SK-N-SH (cell line): Measurements from ENCODE around the gene AHDC1. TPM values are rescaled to one million over a fixed set of nuclear protein-coding genes. Genes with fewer than 3 reads are reported as not detected.

Source experiments
- CTCF ChIA-PET: fragments of 300-600, 350-600 bp; formaldehyde crosslinking; extraction: SDS; loops from one replicate; lab custom pipeline; 2021; lab: Yijun Ruan, JAX
- POLR2A ChIA-PET: fragments of 350-600 bp; sonication (Branson Sonifier 250); formaldehyde crosslinking; extraction: SDS; loops from one replicate; lab custom pipeline; 2020; ENCODE audit warnings: antibody characterized with exemption, inconsistent platforms; lab: Yijun Ruan, JAX
- DNase-seq: peaks from one replicate; pipeline ENCODE4 v3.0.0; 2012
- H2AFZ ChIP-seq: fragments of 200-600 bp; sonication (generic); 2 replicates; pipeline ENCODE4 v1.8.1; 2016; ENCODE audit warnings: antibody characterized with exemption, mild to moderate bottlenecking, low read depth
- H3F3A ChIP-seq: fragments of 200-600 bp; sonication (generic); replicated peaks from 2 replicates; pipeline ENCODE3; 2016; ENCODE audit warnings: antibody characterized with exemption, mild to moderate bottlenecking; ENCODE audit not compliant: insufficient read depth
- H3K27ac ChIP-seq, 2 experiments: fragments of 200-500 bp in 1 of 2; fragments of 200-600 bp in 1 of 2; sonication (Bioruptor generic) in 1 of 2; sonication (generic), shearing (Covaris generic) in 1 of 2; 2 replicates each; pipeline versions ENCODE4 v1.5.1 to v1.6.1; 2014 to 2016; ENCODE audit warnings: low read depth in 2 of 2, inconsistent platforms in 1 of 2, low read length in 1 of 2, mild to moderate bottlenecking in 1 of 2, mixed read lengths in 1 of 2
- H3K27me3 ChIP-seq: fragments of 200-600 bp; sonication (generic), shearing (Covaris generic); 2 replicates; pipeline ENCODE4 v1.6.1; 2016; ENCODE audit warnings: mixed run types; ENCODE audit not compliant: insufficient read depth
- H3K36me3 ChIP-seq, 2 experiments: fragments of 200-500 bp in 1 of 2; fragments of 200-600 bp in 1 of 2; sonication (Bioruptor generic) in 1 of 2; sonication (generic) in 1 of 2; replicated peaks in 1 of 2; 2 replicates each; pipeline versions ENCODE3 to v1.5.1; 2014 to 2016; ENCODE audit warnings: low read length in 1 of 2, mild to moderate bottlenecking in 1 of 2; ENCODE audit not compliant: insufficient read depth in 2 of 2, control insufficient read depth in 1 of 2
- H3K4me1 ChIP-seq, 2 experiments: fragments of 200-500 bp in 1 of 2; fragments of 200-600 bp in 1 of 2; sonication (Bioruptor generic) in 1 of 2; sonication (generic), shearing (Covaris generic) in 1 of 2; 2 replicates each; pipeline versions ENCODE4 v1.5.1 to v1.6.1; 2014 to 2016; ENCODE audit warnings: low read depth in 1 of 2, low read length in 1 of 2, mixed run types in 1 of 2; ENCODE audit not compliant: insufficient read depth in 2 of 2, control insufficient read depth in 1 of 2
- H3K4me2 ChIP-seq: fragments of 200-600 bp; sonication (generic), shearing (Covaris generic); 2 replicates; pipeline ENCODE4 v1.6.1; 2017; ENCODE audit warnings: mixed run types
- H3K4me3 ChIP-seq, 2 experiments: fragments of 200-500 bp in 1 of 2; fragments of 200-600 bp in 1 of 2; sonication (Bioruptor generic) in 1 of 2; sonication (generic), shearing (Covaris generic) in 1 of 2; 2 replicates each; pipeline versions ENCODE4 v1.5.1 to v1.8.1; 2014 to 2016; ENCODE audit warnings: low read depth in 2 of 2, inconsistent platforms in 1 of 2, low read length in 1 of 2, mild to moderate bottlenecking in 1 of 2, mixed read lengths in 1 of 2, moderate library complexity in 1 of 2
- H3K79me2 ChIP-seq: fragments of 200-600 bp; sonication (generic); 2 replicates; pipeline ENCODE4 v1.8.1; 2017; ENCODE audit warnings: mild to moderate bottlenecking; ENCODE audit not compliant: insufficient read depth
- H3K9ac ChIP-seq: fragments of 200-600 bp; sonication (generic); 2 replicates; pipeline ENCODE4 v1.6.1; 2017; ENCODE audit warnings: mixed run types
- H3K9me2 ChIP-seq: fragments of 200-600 bp; sonication (generic); 2 replicates; pipeline ENCODE4 v1.6.1; 2017; ENCODE audit warnings: mixed run types
- H3K9me3 ChIP-seq: fragments of 200-600 bp; sonication (generic); 2 replicates; pipeline ENCODE4 v1.6.1; 2017; ENCODE audit warnings: mixed run types, mild to moderate bottlenecking, moderate library complexity
- H4K20me1 ChIP-seq: fragments of 200-600 bp; sonication (generic); 2 replicates; pipeline ENCODE4 v1.6.1; 2017; ENCODE audit warnings: mild to moderate bottlenecking, mixed run types; ENCODE audit not compliant: insufficient read depth
- ELF1 ChIP-seq: IDR thresholded peaks from 2 replicates; pipeline ENCODE4 v1.4.0; 2012
- EP300 ChIP-seq, 2 experiments: IDR thresholded peaks; 2 replicates each; pipeline versions ENCODE4 v1.4.0 to v1.6.1; 2012; ENCODE audit warnings: borderline replicate concordance in 1 of 2, low read depth in 1 of 2, low read length in 1 of 2
- EZH2phosphoT487 ChIP-seq: fragments of 200-600 bp; sonication (generic); IDR thresholded peaks from 2 replicates; pipeline ENCODE4 v1.6.1; 2017; ENCODE audit warnings: low read depth, mixed run types, mild to moderate bottlenecking, antibody characterized with exemption, moderate library complexity, borderline replicate concordance
- FOXM1 ChIP-seq: IDR thresholded peaks from 2 replicates; pipeline ENCODE4 v1.4.0; 2012; ENCODE audit warnings: low read depth, mild to moderate bottlenecking
- JUND ChIP-seq: IDR thresholded peaks from 2 replicates; pipeline ENCODE4 v1.4.0; 2012
- NRF1 ChIP-seq: IDR thresholded peaks from 2 replicates; pipeline ENCODE4 v1.6.1; 2012; ENCODE audit warnings: low read depth, mild to moderate bottlenecking, low read length
- PBX3 ChIP-seq: IDR thresholded peaks from 2 replicates; pipeline ENCODE4; 2012
- RFX5 ChIP-seq: IDR thresholded peaks from 2 replicates; pipeline ENCODE4 v1.6.1; 2012; ENCODE audit warnings: mild to moderate bottlenecking, improper control_type of control experiment, low read length
- RXRA ChIP-seq: IDR thresholded peaks from 2 replicates; pipeline ENCODE4 v1.4.0; 2012; ENCODE audit warnings: low read depth, mild to moderate bottlenecking, borderline replicate concordance
- SIN3A ChIP-seq: IDR thresholded peaks from 2 replicates; pipeline ENCODE4 v1.6.1; 2012; ENCODE audit warnings: low read depth, mild to moderate bottlenecking, low read length, moderate library complexity, borderline replicate concordance
- TAF1 ChIP-seq: IDR thresholded peaks from 2 replicates; pipeline ENCODE4 v1.6.1; 2012; ENCODE audit warnings: low read depth, mild to moderate bottlenecking, low read length, moderate library complexity, borderline replicate concordance
- TCF12 ChIP-seq: IDR thresholded peaks from 2 replicates; pipeline ENCODE4 v1.4.0; 2012
- TEAD4 ChIP-seq: IDR thresholded peaks from 2 replicates; pipeline ENCODE4 v1.4.0; 2012; ENCODE audit warnings: mild to moderate bottlenecking, borderline replicate concordance; ENCODE audit not compliant: insufficient read depth
- USF1 ChIP-seq: IDR thresholded peaks from 2 replicates; pipeline ENCODE4 v1.4.0; 2012; ENCODE audit warnings: low read depth, borderline replicate concordance
- YY1 ChIP-seq: IDR thresholded peaks from 2 replicates; pipeline ENCODE4 v1.4.0; 2012; ENCODE audit warnings: low read depth, mild to moderate bottlenecking
- WGBS: methylation state at CpG from one replicate; pipeline ENCODE4 v1.1.6; 2017; ENCODE audit warnings: low lambda C conversion rate; 5-methylcytosine and 5-hydroxymethylcytosine counted together
- polyA plus RNA-seq, 3 experiments: library from polyadenylated mRNA; depleted of rRNA; stranded (reverse); fragments of >200 nt; gene quantifications; 2 replicates each; pipeline ENCODE4 v1.2.3, GENCODE V29; 2012
- TF ChIP-seq, protein P1 (sequence below): IDR thresholded peaks from 2 replicates; pipeline ENCODE4 v1.4.0; 2012; ENCODE audit warnings: low read depth, borderline replicate concordance
- TF ChIP-seq, protein P2 (sequence below): IDR thresholded peaks from 2 replicates; pipeline ENCODE4 v1.6.1; 2012; ENCODE audit warnings: mild to moderate bottlenecking, low read depth, low read length, moderate library complexity
- TF ChIP-seq, protein P3 (sequence below): IDR thresholded peaks from 2 replicates; pipeline ENCODE4 v1.4.0; 2012; ENCODE audit warnings: low read depth

Gene AHDC1
- polyA plus RNA-seq, 1 of the 3 experiments (the other 2 are of a cell fraction) = 8.5 TPM

DNA sequence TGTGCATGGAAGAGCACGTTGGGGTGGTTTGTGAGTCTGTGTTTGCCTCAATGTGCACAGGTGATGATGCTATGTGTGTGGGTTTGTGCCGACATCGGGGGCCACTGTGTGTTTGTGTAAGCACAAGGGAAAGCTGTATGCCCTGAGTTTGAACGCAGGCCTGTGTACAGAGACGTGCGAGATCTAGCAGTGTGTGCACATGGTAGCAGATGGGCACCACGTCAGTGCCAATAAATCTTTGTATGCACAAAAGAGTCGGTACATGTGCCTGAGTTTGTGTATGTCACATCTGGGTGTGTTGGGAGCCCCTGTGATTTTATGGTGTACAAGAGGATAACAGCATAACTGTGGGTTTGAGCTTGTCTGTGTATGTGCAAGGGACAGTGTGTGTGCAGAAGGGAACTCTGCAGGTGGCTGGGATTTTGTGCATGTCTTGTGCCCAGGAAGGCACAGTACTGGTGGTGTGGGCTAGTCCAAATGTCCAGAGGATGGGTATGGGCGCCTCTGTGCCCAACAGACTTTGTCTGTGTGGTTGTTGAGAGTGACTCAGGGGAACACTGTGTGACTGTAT is 82.0 kb downstream of the AHDC1 start (continued):
- TF ChIP-seq, protein P1, sequence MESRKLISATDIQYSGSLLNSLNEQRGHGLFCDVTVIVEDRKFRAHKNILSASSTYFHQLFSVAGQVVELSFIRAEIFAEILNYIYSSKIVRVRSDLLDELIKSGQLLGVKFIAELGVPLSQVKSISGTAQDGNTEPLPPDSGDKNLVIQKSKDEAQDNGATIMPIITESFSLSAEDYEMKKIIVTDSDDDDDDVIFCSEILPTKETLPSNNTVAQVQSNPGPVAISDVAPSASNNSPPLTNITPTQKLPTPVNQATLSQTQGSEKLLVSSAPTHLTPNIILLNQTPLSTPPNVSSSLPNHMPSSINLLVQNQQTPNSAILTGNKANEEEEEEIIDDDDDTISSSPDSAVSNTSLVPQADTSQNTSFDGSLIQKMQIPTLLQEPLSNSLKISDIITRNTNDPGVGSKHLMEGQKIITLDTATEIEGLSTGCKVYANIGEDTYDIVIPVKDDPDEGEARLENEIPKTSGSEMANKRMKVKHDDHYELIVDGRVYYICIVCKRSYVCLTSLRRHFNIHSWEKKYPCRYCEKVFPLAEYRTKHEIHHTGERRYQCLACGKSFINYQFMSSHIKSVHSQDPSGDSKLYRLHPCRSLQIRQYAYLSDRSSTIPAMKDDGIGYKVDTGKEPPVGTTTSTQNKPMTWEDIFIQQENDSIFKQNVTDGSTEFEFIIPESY = no peak

GRCh38 chr1:27521336-27521831 is 82.6 kb downstream of the AHDC1 start:
- Histone ChIP-seq H3K9me2 (no peaks in the 10 kb centered on the region), H4K20me1 (no peaks in the 10 kb centered on the region), H2AFZ (no peak overlapping the region), H3K27ac (no peak overlapping the region), H3K9ac (no peak overlapping the region), H3F3A (no peaks in the 10 kb centered on the region), H3K4me1 (peaks cover 3 to 73% of the 10 kb centered on the region in 2 experiments; a peak in 1 of 4 replicates), H3K4me3 (no peak overlapping the region), H3K27me3 (no peaks in the 10 kb centered on the region), H3K79me2 (no peaks in the 10 kb centered on the region), H3K4me2 (no peak overlapping the region), H3K9me3 (no peaks in the 10 kb centered on the region), H3K36me3 (no peaks in the 10 kb centered on the region)
- ChIA-PET CTCF (interaction anchor here (1.2 to 2.7 kb wide), 2 partner anchors 83 to 87 kb away, joined by 4 to 10 read pairs; partner anchors contain the start of gene AHDC1), POLR2A (interaction anchor here (2.8 kb wide), 1 partner anchor 31 kb away, joined by 11 read pairs; the partner anchor contains the start of gene WASF2)
- 89% methylated on average over 12 of the region's 20 CpGs for WGBS
- TF ChIP-seq ELF1 (no peak), EP300 (IDR thresholded peaks at IDR 0.05; ENCODE audit: borderline replicate concordance in 1 of 2, low read depth in 1 of 2, low read length in 1 of 2) (no peak), RXRA (no peak), NRF1 (no peak), PBX3 (no peak), FOXM1 (no peak), TCF12 (no peak), SIN3A (no peak), YY1 (no peak), TEAD4 (no peak), EZH2phosphoT487 (no peak), TAF1 (no peak), RFX5 (no peak), USF1 (no peak), JUND (no peak)
- TF ChIP-seq, protein P2, sequence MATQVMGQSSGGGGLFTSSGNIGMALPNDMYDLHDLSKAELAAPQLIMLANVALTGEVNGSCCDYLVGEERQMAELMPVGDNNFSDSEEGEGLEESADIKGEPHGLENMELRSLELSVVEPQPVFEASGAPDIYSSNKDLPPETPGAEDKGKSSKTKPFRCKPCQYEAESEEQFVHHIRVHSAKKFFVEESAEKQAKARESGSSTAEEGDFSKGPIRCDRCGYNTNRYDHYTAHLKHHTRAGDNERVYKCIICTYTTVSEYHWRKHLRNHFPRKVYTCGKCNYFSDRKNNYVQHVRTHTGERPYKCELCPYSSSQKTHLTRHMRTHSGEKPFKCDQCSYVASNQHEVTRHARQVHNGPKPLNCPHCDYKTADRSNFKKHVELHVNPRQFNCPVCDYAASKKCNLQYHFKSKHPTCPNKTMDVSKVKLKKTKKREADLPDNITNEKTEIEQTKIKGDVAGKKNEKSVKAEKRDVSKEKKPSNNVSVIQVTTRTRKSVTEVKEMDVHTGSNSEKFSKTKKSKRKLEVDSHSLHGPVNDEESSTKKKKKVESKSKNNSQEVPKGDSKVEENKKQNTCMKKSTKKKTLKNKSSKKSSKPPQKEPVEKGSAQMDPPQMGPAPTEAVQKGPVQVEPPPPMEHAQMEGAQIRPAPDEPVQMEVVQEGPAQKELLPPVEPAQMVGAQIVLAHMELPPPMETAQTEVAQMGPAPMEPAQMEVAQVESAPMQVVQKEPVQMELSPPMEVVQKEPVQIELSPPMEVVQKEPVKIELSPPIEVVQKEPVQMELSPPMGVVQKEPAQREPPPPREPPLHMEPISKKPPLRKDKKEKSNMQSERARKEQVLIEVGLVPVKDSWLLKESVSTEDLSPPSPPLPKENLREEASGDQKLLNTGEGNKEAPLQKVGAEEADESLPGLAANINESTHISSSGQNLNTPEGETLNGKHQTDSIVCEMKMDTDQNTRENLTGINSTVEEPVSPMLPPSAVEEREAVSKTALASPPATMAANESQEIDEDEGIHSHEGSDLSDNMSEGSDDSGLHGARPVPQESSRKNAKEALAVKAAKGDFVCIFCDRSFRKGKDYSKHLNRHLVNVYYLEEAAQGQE = no peak
- TF ChIP-seq, protein P3, sequence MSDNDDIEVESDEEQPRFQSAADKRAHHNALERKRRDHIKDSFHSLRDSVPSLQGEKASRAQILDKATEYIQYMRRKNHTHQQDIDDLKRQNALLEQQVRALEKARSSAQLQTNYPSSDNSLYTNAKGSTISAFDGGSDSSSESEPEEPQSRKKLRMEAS = no peak
- DNase-seq = no peak
